Measurements from ENCODE around the gene PLCD3.

Gene PLCD3

DNA sequence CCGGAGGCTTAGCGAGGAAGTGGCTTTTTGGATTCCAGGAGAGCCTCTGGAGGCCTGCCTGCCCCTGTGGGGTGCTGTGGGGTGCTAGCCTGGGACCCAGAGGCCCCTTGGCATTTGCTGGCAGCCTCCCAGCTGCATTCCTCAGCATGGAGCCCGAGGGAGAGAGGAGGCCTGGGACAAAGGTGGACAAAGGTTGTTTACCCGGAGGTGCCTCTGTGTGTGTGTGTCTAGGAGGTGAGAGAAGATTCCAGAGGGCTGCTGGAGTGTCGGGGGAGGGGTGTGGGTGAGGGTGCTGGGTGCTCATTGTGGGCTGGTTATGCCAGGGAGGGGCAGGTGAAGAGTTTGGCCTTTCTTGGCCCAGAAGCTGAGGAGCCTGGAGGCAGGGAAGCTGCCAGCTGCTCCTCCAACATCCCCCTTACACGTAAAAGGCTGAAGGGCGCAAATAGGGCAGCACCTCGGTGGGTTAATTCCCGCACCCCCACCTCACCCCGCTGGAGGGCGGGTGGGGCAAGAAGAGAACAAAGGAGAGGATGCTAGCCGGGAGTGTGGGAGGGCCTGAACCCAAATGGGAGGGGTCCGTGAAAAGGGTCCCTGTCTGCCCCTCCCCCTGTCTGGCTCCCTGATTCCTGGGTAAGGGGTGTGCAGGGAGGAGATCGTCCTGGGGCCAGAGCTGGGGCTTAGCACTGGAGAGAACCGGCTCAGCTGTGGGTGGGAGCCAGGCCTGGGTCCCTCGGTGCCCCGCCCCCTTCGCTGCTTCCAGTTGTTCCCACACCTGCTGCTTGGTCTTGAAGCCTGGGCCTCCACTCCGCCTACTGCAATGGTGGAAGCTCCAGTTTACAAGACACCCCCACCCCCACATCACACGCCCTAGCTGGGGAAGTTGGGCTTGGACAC, 39.3 kb upstream of the PLCD3 start:
- no peaks in the 10 kb centered on the region for H3K9me3 Mint-ChIP-seq
- peak overlapping the region; percentile 89 for H3K27ac Mint-ChIP-seq
- H3K4me1 Mint-ChIP-seq = peaks cover 63% of the 10 kb centered on the region
- no peaks in the 10 kb centered on the region for H3K27me3 Mint-ChIP-seq (ENCODE audit: low read depth, poor library complexity)
- TF ChIP-seq, protein P1, sequence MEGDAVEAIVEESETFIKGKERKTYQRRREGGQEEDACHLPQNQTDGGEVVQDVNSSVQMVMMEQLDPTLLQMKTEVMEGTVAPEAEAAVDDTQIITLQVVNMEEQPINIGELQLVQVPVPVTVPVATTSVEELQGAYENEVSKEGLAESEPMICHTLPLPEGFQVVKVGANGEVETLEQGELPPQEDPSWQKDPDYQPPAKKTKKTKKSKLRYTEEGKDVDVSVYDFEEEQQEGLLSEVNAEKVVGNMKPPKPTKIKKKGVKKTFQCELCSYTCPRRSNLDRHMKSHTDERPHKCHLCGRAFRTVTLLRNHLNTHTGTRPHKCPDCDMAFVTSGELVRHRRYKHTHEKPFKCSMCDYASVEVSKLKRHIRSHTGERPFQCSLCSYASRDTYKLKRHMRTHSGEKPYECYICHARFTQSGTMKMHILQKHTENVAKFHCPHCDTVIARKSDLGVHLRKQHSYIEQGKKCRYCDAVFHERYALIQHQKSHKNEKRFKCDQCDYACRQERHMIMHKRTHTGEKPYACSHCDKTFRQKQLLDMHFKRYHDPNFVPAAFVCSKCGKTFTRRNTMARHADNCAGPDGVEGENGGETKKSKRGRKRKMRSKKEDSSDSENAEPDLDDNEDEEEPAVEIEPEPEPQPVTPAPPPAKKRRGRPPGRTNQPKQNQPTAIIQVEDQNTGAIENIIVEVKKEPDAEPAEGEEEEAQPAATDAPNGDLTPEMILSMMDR (IDR thresholded peaks at IDR 0.05) = no peak
- H3K36me3 Mint-ChIP-seq (ENCODE audit: low read depth) = peaks cover 23% of the 10 kb centered on the region
- peak; percentile 52 for DNase-seq
- no peak overlapping the region for H3K4me3 Mint-ChIP-seq

DNA sequence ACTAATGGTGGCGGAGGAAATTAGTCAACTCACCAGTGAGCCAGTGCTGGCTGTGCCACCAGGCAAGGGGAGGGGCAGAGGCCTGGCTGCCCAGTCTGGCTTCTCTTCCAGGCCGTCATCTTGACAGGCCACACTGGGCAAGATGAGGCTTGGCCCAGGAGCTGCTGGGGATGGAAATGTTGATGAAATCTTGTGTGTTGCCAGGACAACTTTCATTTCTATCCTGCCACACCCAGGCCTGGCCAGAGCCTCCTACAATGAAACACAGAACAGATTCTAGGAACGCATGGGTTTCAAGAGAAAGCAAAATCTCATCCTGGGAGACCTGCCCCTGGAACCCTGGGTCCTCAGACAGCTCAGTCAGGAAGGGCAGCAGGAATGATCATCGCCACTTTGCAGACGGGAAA, 38.6 kb upstream of the PLCD3 start:
- Mint-ChIP-seq H3K27me3 (ENCODE audit: low read depth, poor library complexity) (no peaks in the 10 kb centered on the region), H3K4me3 (no peak overlapping the region), H3K27ac (peak overlapping the region; percentile 89), H3K4me1 (peaks cover 56% of the 10 kb centered on the region), H3K36me3 (ENCODE audit: low read depth) (peaks cover 27% of the 10 kb centered on the region), H3K9me3 (no peaks in the 10 kb centered on the region)
- TF ChIP-seq, protein P1 (IDR thresholded peaks at IDR 0.05) = no peak
- DNase-seq = no peak

DNA sequence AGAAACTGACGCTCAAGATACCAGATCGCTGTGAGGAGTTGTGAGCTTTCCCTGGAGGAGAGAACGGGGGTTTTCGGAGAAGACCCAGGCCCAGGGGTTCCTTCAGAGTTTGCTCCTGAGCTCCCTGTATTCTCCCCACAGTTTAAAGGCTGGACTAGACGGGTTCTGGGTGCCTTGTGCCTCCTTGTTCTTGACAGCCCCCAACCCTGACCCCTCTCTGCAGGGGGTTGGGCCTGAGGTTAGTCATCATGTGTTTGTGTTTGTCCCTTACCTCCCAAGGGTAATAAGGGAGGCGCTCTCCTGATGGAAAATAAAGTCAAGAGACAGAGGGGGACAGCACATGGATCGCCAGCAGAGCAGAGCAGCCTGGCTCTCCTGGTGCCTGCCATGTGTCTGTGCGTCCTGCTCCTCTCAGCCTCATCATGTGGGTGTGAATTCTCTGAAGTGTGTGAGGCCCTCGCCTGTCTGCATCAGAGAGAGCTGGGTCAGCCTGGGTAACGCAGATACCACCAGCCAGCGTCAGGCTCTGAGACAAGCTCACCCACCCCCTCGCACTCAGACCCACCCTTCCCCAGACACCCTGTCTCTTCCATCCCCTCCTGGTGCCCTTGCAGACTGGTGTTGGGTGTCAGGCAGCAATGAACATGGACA, 38.1 kb upstream of the PLCD3 start:
- Mint-ChIP-seq H3K4me1 (peaks cover 51% of the 10 kb centered on the region), H3K27ac (peak overlapping the region; percentile 89), H3K4me3 (no peak overlapping the region), H3K36me3 (ENCODE audit: low read depth) (peaks cover 27% of the 10 kb centered on the region), H3K27me3 (ENCODE audit: low read depth, poor library complexity) (no peaks in the 10 kb centered on the region), H3K9me3 (no peaks in the 10 kb centered on the region)
- TF ChIP-seq, protein P1 (IDR thresholded peaks at IDR 0.05) = no peak
- DNase-seq = no peak

DNA sequence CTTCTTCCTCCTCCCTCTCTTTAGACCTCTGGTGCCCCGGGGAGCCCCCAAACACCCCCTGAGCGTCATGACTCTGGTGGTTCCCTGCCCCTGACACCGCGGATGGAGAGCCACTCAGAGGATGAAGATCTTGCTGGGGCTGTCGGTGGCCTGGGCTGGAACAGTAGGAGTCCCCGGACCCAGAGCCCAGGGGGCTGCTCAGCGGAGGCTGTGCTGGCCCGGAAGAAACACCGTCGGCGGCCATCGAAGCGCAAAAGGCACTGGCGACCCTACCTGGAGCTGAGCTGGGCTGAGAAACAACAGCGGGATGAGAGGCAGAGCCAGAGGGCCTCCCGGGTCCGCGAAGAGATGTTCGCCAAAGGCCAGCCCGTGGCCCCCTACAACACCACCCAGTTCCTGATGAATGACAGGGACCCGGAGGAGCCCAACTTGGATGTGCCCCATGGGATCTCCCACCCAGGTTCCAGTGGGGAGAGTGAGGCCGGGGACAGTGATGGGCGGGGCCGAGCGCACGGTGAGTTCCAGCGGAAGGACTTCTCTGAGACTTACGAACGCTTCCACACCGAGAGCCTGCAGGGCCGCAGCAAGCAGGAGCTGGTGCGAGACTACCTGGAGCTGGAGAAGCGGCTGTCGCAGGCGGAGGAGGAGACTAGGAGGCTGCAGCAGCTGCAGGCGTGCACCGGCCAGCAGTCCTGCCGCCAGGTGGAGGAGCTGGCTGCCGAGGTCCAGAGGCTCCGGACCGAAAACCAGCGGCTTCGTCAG, 36.9 kb upstream of the PLCD3 start:
- Mint-ChIP-seq H3K36me3 (ENCODE audit: low read depth) (peaks cover 36% of the 10 kb centered on the region), H3K9me3 (no peaks in the 10 kb centered on the region), H3K4me3 (no peak overlapping the region), H3K4me1 (peaks cover 59% of the 10 kb centered on the region), H3K27ac (no peak overlapping the region), H3K27me3 (ENCODE audit: low read depth, poor library complexity) (no peaks in the 10 kb centered on the region)
- TF ChIP-seq, protein P1 (IDR thresholded peaks at IDR 0.05) = no peak
- no peak for DNase-seq

DNA sequence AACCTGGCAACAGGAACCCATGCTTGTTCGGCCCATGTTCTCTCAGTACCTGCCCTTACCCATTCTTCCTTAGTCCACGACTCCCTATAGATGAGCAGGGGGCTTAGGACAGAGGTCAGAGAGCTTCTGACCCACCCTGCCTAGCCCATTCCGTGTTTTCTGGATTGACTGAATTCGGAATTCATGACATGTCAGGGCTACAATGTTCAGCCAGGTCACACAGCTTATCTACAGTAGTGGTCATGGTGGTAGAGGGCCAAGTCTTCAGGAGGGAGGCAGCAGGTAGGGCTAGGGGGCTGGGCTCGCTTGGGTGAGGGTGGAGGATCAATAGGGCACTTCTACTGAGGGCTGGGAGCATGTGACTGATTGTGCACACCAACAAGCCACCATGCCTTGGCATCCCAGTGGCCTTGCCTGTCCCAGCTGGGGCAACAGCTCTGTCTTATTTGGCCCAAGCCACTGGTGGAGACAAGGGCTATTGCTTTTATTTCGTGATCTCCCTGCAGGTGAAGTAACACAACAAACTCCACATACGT, 32.5 kb upstream of the PLCD3 start:
- TF ChIP-seq, protein P1 (IDR thresholded peaks at IDR 0.05) = no peak
- DNase-seq = no peak
- Mint-ChIP-seq H3K27me3 (ENCODE audit: low read depth, poor library complexity) (no peaks in the 10 kb centered on the region), H3K9me3 (no peaks in the 10 kb centered on the region), H3K4me1 (peaks cover 40% of the 10 kb centered on the region), H3K4me3 (no peak overlapping the region), H3K27ac (no peak overlapping the region), H3K36me3 (ENCODE audit: low read depth) (peaks cover 29% of the 10 kb centered on the region)

All from nephron progenitor cell (in vitro differentiated cells).